Epithelial cell of prostate (primary cell): Measurements from ENCODE around the gene EBPL.

Experiments
- DNase-seq: peaks from one replicate; pipeline ENCODE4 v3.0.0-alpha.2; 2011; ENCODE audit warnings: low read depth, low spot score
- H3K27ac ChIP-seq: fragments of 450-650 bp; 2 replicates; pipeline ENCODE4 v1.5.1; 2017; ENCODE audit warnings: mild to moderate bottlenecking

Gene EBPL

DNA sequence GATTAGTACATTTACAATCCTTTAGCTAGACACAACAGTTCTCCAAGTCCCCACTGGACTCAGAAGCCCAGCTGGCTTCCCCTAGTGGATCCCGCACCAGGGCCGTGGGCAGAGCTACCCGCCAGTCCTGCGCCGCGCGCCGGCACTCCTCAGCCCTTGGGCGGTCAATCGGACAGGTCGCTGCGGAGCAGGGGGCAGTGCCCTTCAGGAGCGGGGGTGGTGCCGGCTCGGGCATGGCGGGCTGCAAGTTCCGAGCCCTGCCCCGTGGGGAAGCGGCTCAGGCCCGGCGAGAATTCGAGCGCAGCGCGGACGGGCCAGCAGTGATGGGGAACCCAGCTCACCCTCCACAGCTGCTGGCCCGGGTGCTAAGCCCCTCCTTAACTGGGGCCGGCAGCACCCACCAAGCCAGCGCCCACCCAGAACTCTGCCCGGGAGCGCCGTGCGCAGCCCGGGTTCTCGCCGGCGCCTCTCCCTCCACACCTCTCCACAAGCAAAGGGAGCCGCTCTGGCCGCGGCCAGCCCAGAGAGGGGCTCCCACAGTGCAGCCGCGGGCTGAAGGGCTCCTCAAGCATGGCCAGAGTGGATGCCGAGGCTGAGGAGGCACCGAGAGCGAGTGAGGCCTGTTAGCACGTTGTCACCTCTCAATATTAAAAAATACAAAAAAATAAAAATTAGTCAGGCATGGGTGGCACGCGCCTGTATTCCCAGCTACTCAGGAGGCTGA, 12.9 kb downstream of the EBPL start:
- no peak for DNase-seq
- H3K27ac ChIP-seq = no peak overlapping the region

DNA sequence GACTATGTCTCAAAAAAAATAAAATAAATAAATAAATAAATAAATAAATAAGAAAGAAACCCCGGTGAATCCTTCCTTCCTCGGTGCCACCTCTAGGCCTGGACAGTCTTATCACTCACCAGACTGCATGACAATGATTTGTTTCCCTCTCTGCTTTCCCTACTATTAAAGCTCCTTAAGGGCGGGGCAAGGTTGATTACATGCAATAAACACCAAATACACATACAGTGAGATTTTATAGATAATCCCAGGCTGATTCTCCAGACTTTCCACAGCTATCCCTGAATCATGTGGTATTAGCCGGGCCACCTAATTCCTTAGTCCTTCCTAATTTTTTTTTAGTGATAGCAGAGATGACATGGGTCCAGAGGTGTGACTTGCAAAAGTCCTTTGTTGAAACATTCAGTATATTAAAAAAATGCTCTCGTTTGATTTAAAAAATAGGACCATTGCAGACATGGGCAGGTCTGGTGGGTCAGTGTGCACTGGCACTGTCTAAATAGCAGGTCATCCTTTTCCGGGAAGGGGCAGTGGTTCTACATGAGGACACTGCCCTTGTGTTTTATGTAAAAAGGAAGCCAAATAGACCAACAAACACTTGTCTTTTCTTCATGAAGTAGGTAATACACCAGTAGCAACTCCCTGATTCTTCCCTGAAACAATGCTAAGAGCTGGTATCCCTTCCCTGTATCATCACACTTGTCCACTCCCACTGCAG, 14.5 kb downstream of the EBPL start:
- no peak overlapping the region for H3K27ac ChIP-seq
- no peak for DNase-seq

DNA sequence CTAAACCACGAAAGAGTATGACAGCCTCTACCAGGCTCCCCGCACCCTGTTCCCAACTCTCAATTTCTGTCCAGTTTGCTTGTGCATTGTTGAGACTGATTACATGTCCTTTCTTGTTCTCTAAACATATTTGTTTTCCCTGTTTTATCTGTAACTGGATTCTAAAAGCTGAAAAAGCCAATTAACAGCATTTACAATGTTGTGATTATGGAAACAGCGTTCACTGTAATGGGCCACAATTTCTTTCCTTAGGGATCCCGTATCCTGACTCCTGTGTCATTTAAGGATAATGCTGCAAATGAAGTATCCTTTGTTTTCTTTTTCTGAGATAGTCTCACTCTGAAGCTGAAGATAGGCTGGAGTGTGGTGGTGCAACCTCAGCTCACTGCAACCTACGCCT, 20.5 kb downstream of the EBPL start:
- H3K27ac ChIP-seq = no peak overlapping the region

DNA sequence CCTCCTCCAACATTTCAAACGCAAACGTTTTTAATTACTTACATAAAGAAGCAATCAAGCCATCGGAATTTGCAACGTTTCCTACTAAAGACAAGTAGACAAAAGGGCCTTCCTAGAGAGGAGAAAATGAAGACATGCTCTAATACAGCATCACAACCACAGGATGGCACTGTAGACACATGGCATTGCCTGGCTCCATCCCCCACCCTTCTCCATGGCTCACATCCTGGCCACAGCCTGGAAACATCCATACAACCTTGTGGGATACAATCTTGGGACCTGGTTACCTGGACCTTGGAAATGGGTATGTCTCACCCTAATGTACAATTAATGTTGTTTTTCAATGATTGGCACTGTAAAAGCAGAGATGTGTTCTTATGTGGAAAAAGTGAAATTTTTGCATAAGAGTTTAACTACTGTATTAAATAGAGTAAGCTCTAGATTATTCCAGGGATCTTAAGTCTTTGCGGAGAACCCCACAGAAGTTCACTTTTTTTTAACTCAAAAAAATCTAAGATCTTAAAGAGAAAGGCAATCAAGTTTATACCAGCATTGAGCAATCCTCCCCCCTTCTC, 21.5 kb downstream of the EBPL start:
- no peak overlapping the region for H3K27ac ChIP-seq
- no peak for DNase-seq

More for the DNA sequence above, 20.5 kb downstream of the EBPL start:
- no peak for DNase-seq

DNA sequence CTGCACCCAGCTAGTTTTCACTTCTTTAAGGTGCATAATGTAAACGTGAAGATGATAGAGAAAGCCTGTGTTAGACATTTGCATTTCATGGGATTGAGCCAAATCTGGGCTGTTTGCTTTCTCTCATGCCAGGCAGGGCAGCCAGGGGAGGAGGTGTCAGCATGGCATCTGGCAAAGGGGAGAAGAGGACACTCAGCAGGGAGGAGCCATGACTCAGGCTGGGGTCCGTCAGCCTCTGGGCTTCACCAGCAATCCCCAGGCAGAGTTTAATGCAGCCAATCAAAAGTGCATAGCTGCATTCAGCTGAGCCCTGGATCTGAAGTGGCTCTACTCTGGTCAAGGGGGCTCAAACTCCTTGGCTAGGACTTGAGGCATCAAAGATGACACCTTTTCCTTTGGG, 23.5 kb downstream of the EBPL start:
- no peak for DNase-seq

DNA sequence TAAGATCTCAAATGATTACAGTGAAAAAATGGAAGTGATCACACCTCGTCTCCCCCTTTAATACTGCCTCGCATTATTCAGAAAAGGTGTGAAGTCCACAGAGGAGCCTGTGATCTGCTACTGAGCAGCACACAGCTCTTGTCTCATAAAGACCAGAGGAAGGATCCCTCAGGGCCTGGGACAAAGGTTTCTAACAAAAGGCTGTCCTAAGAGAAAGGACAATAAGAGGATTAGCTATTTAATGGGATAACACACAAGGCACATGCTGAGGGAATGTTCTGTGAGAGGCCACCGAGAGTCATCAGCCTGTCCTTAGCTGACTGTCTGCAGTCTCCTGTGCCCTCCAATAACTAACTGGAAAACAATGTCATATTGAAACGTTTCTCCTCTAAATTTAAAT, 26.7 kb downstream of the EBPL start:
- DNase-seq = no peak

More for the DNA sequence above, 23.5 kb downstream of the EBPL start:
- no peak overlapping the region for H3K27ac ChIP-seq

DNA sequence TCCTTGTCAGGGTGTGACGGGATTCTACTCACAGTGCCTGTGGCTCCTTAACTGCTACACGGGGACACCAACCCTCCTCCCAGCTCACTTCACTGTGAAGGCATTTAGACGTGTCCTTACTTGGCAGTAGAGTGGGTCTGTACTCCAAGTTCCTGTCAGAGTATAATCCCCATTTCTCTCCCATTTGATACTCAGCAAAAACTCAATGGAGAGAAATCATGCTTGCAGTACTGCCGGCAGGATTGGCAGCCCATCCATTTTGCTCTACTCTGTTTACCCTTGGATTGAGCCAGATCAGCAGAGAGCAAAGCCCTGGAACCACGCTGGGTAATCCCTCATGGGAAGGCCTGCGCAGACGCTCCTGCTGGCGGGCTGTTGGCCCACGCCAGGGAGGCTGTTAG, 34.0 kb downstream of the EBPL start:
- H3K27ac ChIP-seq = no peak overlapping the region
- no peak for DNase-seq

More for the DNA sequence above, 26.7 kb downstream of the EBPL start:
- no peak overlapping the region for H3K27ac ChIP-seq

DNA sequence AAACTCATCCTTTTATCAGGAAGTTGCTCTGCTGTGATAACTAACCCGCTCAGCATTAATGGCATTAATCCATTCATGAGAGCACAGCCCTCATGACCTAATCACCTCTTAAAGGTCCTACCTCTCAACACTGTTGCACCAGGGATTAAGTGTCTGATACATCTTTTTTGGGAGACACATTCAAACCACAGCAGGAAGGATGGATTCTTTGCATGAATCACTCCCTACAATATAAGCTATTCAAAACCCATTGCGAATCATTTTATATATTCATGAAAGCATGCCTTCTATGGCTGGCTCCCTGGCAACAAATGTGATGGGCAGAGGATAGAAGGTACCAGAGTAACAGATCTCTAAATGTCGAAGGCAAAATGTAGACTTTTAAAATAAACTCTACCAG, 35.4 kb downstream of the EBPL start:
- no peak for DNase-seq
- no peak overlapping the region for H3K27ac ChIP-seq

DNA sequence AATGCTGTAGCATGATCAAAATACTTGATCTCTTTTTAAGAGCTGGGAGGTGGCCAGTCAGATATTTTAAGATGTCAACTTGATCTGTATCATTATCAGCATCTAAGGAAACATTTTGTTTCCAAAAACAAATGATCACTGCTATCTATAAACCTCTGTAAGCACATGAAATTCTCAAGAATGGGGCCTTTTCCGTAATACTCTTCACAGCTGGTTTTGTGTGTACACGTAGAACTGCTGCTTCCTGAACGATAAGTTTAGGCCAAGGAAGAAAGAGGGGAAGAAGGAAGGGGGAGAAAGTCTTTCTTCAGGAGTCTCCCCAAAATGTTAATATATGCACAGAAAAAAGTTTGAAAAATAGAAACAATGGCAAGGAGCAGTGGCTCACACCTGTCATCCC, 37.3 kb downstream of the EBPL start:
- DNase-seq = no peak
- H3K27ac ChIP-seq = no peak overlapping the region

DNA sequence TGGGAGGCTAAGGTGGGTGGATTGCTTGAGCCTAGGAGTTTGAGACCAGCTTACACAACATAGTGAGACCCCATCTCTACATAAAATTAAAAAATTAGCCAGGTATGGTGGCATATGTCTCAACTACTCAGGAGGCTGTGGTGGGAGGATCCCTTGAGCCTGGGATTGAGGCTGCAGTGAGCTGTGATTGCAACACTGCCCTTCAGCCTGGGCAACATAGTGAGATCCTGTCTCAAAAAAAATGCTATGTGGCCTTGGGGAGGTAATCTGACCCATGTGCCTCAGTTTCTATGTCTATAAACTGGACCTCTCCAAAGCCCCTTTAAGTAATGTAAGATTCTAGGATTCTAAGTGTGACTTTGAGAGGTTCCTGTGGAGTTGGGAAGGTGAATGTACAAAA, 37.8 kb downstream of the EBPL start:
- no peak overlapping the region for H3K27ac ChIP-seq
- DNase-seq = no peak

DNA sequence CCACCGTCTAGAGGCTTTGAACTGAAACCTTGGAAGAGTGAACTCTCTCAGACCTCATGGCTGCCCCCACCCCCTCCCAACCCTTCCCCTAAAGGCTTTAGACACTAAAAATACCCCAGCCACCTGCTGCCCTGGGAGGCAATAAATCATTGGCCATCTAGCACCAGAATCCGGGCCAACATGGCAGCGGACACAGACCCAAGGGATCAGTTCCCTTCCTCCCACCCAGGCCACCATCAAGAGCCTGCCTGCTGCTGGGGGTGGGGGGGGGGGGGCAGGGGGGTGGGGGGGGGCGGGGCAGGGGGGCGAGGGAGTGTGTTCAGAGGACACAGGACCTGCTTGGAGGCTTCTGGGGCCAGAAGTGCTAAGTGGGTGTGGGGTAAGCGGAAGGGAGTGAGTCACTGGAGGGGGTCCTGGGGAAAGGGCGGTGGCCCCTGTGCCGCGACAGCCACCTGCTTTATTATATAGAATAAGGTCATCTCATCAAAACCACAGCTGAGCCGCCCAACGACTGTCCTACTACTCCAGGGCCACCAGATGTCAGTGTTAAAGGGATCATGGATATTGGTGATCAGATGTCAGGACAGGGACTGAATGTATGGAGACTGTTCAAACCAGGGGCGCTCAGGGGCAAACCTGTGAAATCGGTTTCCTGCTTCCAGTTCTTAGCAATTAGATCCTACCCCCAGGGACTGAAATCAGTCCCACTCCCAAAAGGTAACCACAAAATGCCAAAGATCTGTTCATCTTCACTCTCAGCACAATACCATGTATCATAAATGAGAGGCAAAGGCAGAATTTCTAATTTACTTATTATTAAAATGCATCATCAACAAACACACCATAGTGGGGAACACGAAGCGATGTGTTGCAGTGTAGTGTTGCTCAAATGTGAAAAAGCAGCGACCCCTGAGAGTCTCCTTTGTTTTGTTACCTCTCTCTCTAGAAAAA, 38.7 kb downstream of the EBPL start:
- H3K27ac ChIP-seq = no peak overlapping the region
- no peak for DNase-seq

DNA sequence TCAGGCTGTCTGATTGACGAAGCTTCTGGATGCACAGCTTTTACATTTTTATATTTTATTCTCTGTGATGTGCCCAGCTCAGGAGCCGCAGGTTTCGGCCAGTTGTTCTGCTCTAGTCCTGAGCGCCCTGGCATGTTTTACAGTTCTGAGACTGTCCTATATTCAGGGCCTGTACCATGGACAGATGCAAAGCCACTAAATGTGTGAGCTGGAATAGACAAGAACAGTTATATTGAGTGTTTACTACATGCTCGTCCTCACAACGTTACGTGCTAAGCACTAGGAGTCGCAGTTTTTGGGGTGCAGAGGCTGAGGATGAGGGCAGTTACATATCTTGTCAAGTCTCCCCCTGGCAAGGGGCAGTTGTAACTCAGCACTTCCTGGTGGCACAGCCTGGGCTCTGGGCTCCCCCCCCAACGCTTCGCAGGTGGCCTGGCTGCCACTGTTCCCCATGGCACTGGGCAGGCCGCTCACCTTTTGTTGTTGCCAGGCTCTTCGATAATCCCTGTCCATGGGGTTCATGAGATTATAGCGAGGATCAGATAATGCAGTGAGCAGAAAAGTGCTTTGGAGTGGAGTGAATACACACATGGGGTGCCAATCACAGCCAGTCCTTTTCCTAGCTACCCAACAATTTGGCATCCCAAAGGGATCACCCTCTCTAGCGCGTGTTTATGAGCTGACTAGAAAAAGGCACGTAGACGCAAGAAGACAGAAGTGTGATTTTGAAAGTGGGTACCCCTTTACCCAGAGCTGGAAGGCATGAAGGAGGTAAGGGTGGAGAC, 39.5 kb downstream of the EBPL start:
- no peak overlapping the region for H3K27ac ChIP-seq
- no peak for DNase-seq

DNA sequence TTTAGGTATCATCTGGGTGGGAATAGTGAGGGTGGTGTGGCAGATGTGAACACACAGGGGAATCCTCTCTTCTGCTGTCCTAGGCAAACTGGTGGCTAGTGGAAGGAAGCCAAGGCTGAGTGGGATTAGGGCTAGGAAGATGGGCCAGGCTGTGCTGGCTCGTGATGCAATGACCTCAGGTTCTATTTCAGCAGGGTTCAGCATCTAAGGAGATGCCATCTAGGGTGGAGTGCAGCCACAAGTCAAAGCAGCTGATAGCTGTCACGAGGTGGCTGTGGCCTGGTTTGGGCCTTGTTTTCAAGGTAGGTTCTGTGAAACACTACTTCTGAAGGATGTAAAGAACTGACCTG, 41.3 kb downstream of the EBPL start:
- no peak for DNase-seq

DNA sequence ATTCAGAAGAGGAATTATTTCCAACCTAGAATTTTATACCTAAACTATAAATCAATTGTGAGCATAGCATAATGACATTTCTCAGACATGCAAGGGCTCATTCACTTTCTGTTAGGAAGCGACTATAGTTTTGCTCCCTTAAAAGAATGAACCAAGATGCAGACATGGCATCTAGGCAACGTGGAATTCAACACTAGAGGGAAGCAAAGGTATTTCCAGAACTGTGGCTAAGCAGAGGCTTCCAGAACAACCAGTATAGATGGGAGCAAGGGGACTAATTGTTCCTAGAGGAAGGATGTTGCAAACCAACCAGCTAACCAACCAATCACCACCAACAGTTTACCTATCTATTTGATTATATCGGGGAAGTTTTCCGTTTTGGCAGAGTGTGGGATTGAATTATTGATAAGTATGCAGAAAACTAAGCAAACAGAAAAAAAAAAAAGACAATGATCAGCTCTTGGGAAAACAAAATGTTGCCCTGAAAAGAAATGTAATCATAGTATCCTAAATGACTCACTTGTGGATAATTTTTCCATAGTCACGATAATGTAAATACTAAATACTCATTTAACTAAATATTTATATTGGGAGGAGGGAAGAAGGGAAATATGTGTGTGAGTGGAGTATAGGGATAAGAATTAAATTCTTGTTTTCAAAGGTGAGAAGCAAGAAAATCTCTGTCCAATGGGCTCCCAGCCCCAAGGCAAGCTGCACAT, 41.9 kb downstream of the EBPL start:
- DNase-seq = no peak

More for the DNA sequence above, 41.3 kb downstream of the EBPL start:
- H3K27ac ChIP-seq = no peak overlapping the region

DNA sequence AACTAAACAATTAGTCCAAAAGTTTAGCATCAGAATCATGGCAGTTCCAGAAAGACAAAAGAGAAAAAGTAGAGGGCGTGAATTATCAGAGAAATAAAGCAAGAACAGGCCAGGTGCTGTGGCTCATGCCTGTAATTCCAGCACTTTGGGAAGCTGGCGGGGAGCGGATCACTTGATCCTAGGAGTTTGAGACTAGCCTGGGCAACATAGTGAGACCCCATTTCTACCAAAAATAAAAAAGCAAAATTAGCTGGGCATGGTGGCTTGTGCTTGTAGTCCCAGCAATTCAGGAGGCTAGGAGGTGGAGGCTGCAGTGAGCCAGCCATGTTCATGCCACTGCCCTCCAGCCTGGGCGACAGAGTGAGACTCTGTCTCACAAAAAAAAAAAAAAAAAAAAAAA, 44.6 kb downstream of the EBPL start:
- no peak for DNase-seq

More for the DNA sequence above, 41.9 kb downstream of the EBPL start:
- no peak overlapping the region for H3K27ac ChIP-seq

DNA sequence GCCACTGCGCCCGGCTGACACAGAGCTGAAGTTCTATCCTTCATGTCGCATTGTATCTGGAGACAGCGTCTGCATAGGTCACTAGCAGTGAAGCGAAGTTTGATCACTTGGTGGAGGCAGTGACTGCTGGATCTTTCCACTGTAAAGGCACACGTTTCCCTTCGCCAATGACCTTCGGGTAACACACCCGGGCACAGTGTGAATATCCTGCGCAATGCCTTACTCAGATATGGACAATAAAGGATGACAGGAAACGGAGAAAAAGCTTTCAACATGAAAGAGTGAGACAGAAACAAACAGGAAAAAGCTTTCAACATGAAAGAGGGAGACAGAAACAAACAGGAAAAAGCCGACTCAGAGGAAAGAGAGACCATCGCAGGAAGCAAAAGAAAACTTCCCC, 45.8 kb downstream of the EBPL start:
- no peak for DNase-seq
- H3K27ac ChIP-seq = no peak overlapping the region

More for the DNA sequence above, 44.6 kb downstream of the EBPL start:
- no peak overlapping the region for H3K27ac ChIP-seq

DNA sequence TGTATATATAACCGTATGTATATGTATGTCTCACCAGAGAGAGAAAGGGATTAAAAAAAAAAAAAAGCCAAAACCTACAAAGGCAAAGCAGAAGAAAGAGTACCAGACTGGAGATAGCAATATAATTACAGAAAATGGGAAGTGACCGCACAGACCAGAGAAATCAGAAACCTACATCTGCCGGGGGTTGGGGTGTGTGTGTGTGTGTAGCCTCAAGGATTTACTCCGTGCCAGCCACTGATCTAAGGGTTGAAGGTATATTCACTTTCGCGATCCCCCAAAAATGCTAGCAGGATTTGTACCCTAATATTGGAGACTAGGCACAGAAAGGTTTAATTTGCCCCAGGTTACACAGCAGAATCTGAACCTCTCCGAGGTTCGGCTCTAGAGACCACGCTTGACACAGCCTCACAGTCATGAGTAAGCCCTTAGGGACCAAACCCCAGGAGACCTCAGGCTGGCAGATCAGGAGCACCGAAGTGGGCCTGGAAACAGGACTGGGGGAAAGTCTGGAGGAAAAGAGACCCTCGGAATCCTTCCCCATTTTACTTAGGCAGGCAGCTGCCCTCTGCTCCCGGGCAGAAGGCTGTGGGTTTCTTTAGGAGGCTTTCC, 48.1 kb downstream of the EBPL start:
- DNase-seq = no peak
- H3K27ac ChIP-seq = no peak overlapping the region

DNA sequence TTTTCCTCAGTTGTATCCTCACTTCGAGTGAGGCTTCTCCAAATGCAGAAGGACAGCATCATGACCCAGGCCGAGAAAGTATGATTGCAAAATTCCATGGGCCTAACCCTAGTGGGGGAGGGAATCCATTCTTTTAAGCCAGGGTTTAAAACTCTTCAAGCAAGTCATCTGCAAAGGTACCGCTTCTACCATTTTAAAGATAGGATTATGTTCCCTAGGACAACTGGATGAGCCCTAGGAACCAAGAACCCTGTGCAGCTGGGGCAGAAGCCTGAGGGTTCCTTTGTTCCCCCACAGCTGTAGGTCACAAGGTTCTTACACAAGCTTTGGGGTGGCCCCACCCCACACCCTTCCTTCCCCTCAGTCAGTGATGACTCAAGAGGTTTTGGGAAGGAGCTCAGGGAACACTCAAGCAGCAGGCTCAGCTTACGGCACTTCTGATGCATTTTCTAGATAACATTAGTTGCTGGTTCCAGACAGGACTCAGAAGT, 49.4 kb downstream of the EBPL start:
- H3K27ac ChIP-seq = peak overlapping the region; percentile 42
- peak; percentile 63 for DNase-seq

DNA sequence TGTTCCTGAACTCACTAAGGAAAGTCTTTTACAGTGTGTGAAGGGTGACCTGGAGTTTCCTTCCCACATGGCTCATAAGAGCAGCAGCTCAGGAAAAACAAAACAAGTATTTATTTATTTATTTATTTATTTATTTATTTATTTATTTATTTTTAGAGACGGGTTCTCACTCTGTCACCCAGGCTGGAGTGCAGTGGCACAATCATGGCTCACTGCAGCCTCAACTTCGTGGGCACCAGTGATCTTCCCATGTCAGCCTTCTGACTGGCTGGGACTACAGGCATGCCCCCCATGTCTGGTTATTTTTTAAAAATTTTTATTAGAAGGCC, 52.6 kb downstream of the EBPL start:
- peak overlapping the region; percentile 74 for H3K27ac ChIP-seq
- no peak for DNase-seq
